GM13977 (cell line): ENCODE data around the gene CPT2.

Source experiments
- DNase-seq: peaks from one replicate; pipeline ENCODE4 v3.0.0; 2012; ENCODE audit warnings: low spot score
- in situ Hi-C: fragments of 300-500 bp; cut with MboI; formaldehyde crosslinking; loops from one replicate; pipeline ENCODE4 v1.12.0; 2022; ENCODE audit warnings: low sequenced_read_pairs, low pct_unique_long_range_greater_than_20kb, mixed read lengths, inconsistent platforms; ENCODE audit not compliant: unreplicated experiment
- TF ChIP-seq, protein P1 (sequence below): IDR thresholded peaks from 2 replicates; pipeline ENCODE4 v1.5.1; 2012; ENCODE audit warnings: mild to moderate bottlenecking, control low read depth; ENCODE audit not compliant: insufficient read depth; ENCODE audit errors: extremely low read depth, missing control alignments

The CPT2 gene

DNA sequence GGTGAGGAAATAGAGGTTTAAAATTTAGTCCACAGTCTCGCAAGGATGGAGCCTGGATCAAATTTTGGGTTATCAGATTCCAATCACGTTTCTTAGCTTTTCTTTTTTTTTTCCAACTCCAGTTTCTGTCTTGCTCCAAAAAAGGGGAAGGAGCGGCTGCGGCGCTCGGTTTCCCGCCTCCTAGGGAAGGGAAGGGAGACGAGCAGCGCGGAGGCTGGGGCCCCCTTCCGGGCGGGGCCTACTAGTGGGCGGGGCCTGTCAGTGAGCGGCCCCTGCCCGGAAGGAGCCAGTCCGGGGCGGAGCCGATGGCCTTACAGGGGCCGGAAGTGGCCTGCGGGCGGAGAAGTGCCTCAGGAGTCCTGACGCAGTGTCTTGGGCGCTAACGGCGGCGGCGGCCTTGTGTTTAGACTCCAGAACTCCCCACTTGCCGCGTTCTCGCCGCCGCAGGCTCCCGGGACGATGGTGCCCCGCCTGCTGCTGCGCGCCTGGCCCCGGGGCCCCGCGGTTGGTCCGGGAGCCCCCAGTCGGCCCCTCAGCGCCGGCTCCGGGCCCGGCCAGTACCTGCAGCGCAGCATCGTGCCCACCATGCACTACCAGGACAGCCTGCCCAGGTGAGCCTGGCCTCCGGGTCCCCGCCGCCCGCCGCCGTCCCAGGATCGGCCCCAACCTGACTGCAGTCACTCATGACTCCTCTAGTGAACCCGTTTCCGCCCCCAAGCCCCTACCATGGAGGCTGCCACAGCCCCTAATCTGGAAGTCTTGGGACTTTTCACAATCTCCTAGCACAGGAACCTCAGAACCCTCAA, at the start of gene CPT2:
Gene CPT2, plus strand, starts transcription at position 340 of the 806 bp plus-strand sequence. Its CDS starts 120 bp downstream, at position 460.
- DNase-seq = peak; percentile 98
- TF ChIP-seq, protein P1, sequence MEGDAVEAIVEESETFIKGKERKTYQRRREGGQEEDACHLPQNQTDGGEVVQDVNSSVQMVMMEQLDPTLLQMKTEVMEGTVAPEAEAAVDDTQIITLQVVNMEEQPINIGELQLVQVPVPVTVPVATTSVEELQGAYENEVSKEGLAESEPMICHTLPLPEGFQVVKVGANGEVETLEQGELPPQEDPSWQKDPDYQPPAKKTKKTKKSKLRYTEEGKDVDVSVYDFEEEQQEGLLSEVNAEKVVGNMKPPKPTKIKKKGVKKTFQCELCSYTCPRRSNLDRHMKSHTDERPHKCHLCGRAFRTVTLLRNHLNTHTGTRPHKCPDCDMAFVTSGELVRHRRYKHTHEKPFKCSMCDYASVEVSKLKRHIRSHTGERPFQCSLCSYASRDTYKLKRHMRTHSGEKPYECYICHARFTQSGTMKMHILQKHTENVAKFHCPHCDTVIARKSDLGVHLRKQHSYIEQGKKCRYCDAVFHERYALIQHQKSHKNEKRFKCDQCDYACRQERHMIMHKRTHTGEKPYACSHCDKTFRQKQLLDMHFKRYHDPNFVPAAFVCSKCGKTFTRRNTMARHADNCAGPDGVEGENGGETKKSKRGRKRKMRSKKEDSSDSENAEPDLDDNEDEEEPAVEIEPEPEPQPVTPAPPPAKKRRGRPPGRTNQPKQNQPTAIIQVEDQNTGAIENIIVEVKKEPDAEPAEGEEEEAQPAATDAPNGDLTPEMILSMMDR = no peak
- in situ Hi-C loops = no loop called here

GRCh38 chr1:53147174-53147573, 49.5 kb upstream of the CPT2 start:
- DNase-seq = no peak
- in situ Hi-C loops = no loop called here
- TF ChIP-seq, protein P1 = no peak

DNA sequence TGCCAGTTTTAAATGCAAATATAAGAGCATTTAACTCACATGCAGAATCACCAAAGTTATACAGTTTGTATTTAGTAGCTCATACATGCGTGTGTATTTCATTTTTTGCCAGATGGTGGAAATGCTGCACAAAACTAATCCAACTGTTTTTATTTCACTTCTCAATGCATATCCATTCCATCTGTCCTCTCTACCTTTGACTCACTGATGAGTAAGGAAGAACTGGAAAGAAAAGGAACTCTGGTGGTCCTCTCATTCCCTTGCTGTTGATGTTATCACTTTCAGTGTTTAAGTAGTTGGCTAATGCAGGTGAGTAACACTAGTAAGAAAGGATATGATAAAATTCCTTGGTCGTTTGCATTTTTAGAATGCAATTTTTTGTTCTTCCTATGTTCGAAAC, 48.5 kb upstream of the CPT2 start:
- in situ Hi-C loops = no loop called here
- DNase-seq = no peak
- TF ChIP-seq, protein P1 = no peak

GRCh38 chr1:53153752-53154151, 42.9 kb upstream of the CPT2 start:
- TF ChIP-seq, protein P1 = no peak
- no peak for DNase-seq
- in situ Hi-C loops = no loop called here

DNA sequence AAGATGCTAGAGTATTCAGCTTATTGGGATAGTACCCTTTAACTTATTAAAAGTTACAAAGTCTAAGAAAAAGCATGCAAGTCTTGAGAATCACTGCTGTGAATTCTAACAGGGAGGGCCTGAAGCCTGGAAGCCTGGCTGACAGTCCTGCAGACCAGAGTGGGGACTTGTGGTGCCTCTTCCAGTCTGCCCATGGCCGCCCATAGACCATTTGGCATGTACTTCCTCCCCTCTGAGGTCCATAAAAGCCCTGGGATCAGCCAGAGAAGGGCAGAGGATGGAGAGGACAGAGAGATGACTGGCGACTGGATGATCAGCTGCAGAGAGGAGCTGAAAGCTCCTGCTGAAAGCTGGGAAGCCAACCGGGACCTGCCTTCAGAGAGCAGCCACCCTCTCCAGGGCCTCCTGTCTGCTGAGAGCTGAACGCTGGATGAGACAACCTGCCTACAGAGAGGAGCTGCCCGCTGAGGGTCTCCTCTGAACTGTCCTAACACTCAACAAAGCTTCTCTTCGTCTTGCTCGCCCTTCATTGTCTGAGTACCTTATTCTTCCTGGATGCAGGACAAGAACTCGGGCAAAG, 41.7 kb upstream of the CPT2 start:
- in situ Hi-C loops = no loop called here
- no peak for DNase-seq

DNA sequence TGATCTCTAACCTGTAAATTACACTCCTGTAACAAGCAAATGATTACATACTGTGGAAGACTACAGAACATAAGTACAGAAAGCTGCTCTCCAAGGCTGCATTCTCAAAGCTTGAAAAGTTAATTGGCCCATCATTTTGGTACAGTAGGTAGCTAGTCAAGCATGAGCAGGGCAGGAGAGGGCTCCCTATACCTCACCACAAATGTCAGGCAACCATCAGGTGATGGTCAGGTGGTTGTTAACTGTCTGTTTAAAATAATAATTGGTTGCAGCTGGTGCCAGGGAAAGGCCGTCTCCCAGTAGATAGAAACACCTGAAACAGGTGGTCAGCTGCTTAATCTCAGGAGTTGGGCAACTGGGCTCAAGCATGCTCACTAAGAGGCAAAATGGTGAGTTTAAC, 41.1 kb upstream of the CPT2 start:
- no peak for DNase-seq
- TF ChIP-seq, protein P1 = no peak
- in situ Hi-C loops = no loop called here

More for the DNA sequence above, 41.7 kb upstream of the CPT2 start:
- TF ChIP-seq, protein P1 = no peak
